Measurements from ENCODE around the gene ZNF813. TPM values are rescaled to one million over a fixed set of nuclear protein-coding genes. Genes with fewer than 3 reads are reported as not detected.

The ZNF813 gene
- total RNA-seq, 1 experiment from 2014 or later: not detected

- intact Hi-C loops (cut with micrococcal nuclease): no loop called here
- TF ChIP-seq EZH2 (IDR thresholded peaks at IDR 0.05): no peak
- no peak for TF ChIP-seq POLR2AphosphoS5 (IDR thresholded peaks at IDR 0.05; ENCODE audit: low read depth, low read length)
- no peak for TF ChIP-seq SIN3A (IDR thresholded peaks at IDR 0.05; ENCODE audit: low read depth)
- no peak for TF ChIP-seq YY1 (IDR thresholded peaks at IDR 0.05; ENCODE audit: extremely low read depth, insufficient replicate concordance, low read depth, low read length)
- TF ChIP-seq MAX (IDR thresholded peaks at IDR 0.05): no peak
- TF ChIP-seq EGR1 (IDR thresholded peaks at IDR 0.05; ENCODE audit: low read depth): no peak
- TF ChIP-seq SP1 (IDR thresholded peaks at IDR 0.05; ENCODE audit: low read depth): no peak
- no peak for TF ChIP-seq CBX3 (IDR thresholded peaks at IDR 0.05; ENCODE audit: low read depth)
- no peak for TF ChIP-seq TCF7L2 (IDR thresholded peaks at IDR 0.05; ENCODE audit: borderline replicate concordance, extremely low read depth, insufficient read depth, insufficient read length)
- no peak for TF ChIP-seq RAD21 (IDR thresholded peaks at IDR 0.05; ENCODE audit: low read depth)
- TF ChIP-seq, protein P1, sequence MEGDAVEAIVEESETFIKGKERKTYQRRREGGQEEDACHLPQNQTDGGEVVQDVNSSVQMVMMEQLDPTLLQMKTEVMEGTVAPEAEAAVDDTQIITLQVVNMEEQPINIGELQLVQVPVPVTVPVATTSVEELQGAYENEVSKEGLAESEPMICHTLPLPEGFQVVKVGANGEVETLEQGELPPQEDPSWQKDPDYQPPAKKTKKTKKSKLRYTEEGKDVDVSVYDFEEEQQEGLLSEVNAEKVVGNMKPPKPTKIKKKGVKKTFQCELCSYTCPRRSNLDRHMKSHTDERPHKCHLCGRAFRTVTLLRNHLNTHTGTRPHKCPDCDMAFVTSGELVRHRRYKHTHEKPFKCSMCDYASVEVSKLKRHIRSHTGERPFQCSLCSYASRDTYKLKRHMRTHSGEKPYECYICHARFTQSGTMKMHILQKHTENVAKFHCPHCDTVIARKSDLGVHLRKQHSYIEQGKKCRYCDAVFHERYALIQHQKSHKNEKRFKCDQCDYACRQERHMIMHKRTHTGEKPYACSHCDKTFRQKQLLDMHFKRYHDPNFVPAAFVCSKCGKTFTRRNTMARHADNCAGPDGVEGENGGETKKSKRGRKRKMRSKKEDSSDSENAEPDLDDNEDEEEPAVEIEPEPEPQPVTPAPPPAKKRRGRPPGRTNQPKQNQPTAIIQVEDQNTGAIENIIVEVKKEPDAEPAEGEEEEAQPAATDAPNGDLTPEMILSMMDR (IDR thresholded peaks at IDR 0.05 in 2 of 3, conservative IDR thresholded peaks at IDR 0.05 in 1 of 3; ENCODE audit: borderline replicate concordance in 1 of 3, insufficient read depth in 1 of 3, low read depth in 2 of 3, low read length in 2 of 3): no peak
- no peak for TF ChIP-seq POLR2A (IDR thresholded peaks at IDR 0.05; ENCODE audit: borderline replicate concordance, extremely low read depth, insufficient read depth, insufficient read length)
- no peak for TF ChIP-seq ZNF274 (IDR thresholded peaks at IDR 0.05; ENCODE audit: low read depth, low read length)
- no peak for TF ChIP-seq SRF (IDR thresholded peaks at IDR 0.05; ENCODE audit: low read depth)
- TF ChIP-seq, protein P2, sequence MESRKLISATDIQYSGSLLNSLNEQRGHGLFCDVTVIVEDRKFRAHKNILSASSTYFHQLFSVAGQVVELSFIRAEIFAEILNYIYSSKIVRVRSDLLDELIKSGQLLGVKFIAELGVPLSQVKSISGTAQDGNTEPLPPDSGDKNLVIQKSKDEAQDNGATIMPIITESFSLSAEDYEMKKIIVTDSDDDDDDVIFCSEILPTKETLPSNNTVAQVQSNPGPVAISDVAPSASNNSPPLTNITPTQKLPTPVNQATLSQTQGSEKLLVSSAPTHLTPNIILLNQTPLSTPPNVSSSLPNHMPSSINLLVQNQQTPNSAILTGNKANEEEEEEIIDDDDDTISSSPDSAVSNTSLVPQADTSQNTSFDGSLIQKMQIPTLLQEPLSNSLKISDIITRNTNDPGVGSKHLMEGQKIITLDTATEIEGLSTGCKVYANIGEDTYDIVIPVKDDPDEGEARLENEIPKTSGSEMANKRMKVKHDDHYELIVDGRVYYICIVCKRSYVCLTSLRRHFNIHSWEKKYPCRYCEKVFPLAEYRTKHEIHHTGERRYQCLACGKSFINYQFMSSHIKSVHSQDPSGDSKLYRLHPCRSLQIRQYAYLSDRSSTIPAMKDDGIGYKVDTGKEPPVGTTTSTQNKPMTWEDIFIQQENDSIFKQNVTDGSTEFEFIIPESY (IDR thresholded peaks at IDR 0.05; ENCODE audit: extremely low read depth, insufficient replicate concordance, low read length): no peak
- H3K4me3 ChIP-seq (replicated peaks in 1 of 2; ENCODE audit: low read depth in 1 of 2, low read length in 2 of 2): no peak overlapping the region
- POLR2A ChIA-PET: no interaction called here
- no peaks in the 10 kb centered on the region for H3K36me3 ChIP-seq (ENCODE audit: control insufficient read depth in 1 of 2, insufficient read depth in 2 of 2, low read length in 2 of 2)
- no peaks in the 10 kb centered on the region for H3K9me2 ChIP-seq (ENCODE audit: insufficient read depth)
- H3K9ac ChIP-seq (ENCODE audit: low read length): no peak overlapping the region
- no peaks in the 10 kb centered on the region for H4K20me1 ChIP-seq (ENCODE audit: insufficient read depth)
- H3K27ac ChIP-seq (ENCODE audit: low read depth, low read length): no peak overlapping the region
- H3K9me3 ChIP-seq (ENCODE audit: control insufficient read depth in 1 of 2, insufficient read depth in 1 of 2, low read depth in 1 of 2, low read length in 2 of 2): peaks cover 0 to 5% of the 10 kb centered on the region in 2 experiments; a peak in 1 of 4 replicates
- H3K27me3 ChIP-seq (ENCODE audit: insufficient read depth, low read length): no peaks in the 10 kb centered on the region
- H3K4me2 ChIP-seq (ENCODE audit: low read length): no peak overlapping the region
- no peaks in the 10 kb centered on the region for H3K79me2 ChIP-seq (ENCODE audit: insufficient read depth, low read length)
- RAD21 ChIA-PET (ENCODE audit: low non-redundant PET in 1 of 2, low total read pairs in 2 of 2, uncharacterized antibody in 2 of 2, unreplicated experiment in 2 of 2): no interaction called here
- no peak for DNase-seq (ENCODE audit: low read depth, low spot score)
- no peaks in the 10 kb centered on the region for H3K4me1 ChIP-seq (ENCODE audit: control insufficient read depth in 1 of 2, insufficient read depth in 2 of 2, low read length in 2 of 2)
- no peak for ATAC-seq
- H2AFZ ChIP-seq (ENCODE audit: low read depth, low read length, poor library complexity, severe bottlenecking): no peak overlapping the region
- CTCF ChIA-PET: no interaction called here
- BruUV-seq (replicated peaks): no TSS peak
Observed at GRCh38 chr19:53540091-53540490, 72.6 kb downstream of the ZNF813 start.
